ENCODE results near the gene CTNND2.

Gene CTNND2

DNA sequence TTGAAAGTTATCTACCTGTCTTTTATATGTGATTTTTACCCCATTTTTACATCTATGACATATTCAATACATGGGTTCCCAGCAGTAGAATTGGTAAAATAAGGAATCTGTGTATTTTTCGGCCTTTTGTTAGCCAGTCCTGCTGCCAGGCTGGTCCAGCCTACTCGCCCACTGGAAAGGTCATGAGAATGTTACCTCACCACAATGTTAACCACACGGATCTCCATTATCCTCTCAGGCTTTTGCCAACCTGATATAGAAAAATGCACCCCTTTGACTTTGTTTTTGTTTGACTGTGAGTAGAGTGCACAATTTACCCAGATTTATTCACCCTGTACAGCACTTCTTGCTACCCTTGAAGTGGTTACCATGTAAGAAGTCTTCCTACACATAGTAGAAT lies 167.2 kb downstream of the CTNND2 start:
- Histone ChIP-seq H3K4me3 (ENCODE audit: low read depth, low read length) (no peak overlapping the region), H3K9me3 (ENCODE audit: control insufficient read depth, insufficient read depth, low read depth, low read length) (no peaks in the 10 kb centered on the region), H3K4me1 (ENCODE audit: control insufficient read depth, insufficient read depth, low read length) (no peaks in the 10 kb centered on the region), H3K36me3 (ENCODE audit: control insufficient read depth in 2 of 2, insufficient read depth in 1 of 2, low read length in 2 of 2) (no peaks in the 10 kb centered on the region), H3K27ac (ENCODE audit: extremely low read depth, low read depth, low read length) (no peak overlapping the region)
- ChIA-PET CTCF (no interaction called here), POLR2A (no interaction called here)
- TF ChIP-seq ZFP37 (tag by site-specific recombination; IDR thresholded peaks at IDR 0.05) (no peak), ZNF530 (tag by site-specific recombination; IDR thresholded peaks at IDR 0.05; ENCODE audit: low read depth) (no peak), KLF9 (tag by site-specific recombination; IDR thresholded peaks at IDR 0.05; ENCODE audit: low read depth) (no peak), ZNF664 (tag by site-specific recombination; IDR thresholded peaks at IDR 0.05) (no peak), ZNF843 (tag by site-specific recombination; IDR thresholded peaks at IDR 0.05) (no peak), REPIN1 (tag by site-specific recombination; IDR thresholded peaks at IDR 0.05; ENCODE audit: low read depth) (no peak)
- TF ChIP-seq, protein P1, sequence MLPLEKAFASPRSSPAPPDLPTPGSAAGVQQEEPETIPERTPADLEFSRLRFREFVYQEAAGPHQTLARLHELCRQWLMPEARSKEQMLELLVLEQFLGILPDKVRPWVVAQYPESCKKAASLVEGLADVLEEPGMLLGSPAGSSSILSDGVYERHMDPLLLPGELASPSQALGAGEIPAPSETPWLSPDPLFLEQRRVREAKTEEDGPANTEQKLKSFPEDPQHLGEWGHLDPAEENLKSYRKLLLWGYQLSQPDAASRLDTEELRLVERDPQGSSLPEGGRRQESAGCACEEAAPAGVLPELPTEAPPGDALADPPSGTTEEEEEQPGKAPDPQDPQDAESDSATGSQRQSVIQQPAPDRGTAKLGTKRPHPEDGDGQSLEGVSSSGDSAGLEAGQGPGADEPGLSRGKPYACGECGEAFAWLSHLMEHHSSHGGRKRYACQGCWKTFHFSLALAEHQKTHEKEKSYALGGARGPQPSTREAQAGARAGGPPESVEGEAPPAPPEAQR (tag by site-specific recombination; IDR thresholded peaks at IDR 0.05) = no peak
- TF ChIP-seq, protein P2, sequence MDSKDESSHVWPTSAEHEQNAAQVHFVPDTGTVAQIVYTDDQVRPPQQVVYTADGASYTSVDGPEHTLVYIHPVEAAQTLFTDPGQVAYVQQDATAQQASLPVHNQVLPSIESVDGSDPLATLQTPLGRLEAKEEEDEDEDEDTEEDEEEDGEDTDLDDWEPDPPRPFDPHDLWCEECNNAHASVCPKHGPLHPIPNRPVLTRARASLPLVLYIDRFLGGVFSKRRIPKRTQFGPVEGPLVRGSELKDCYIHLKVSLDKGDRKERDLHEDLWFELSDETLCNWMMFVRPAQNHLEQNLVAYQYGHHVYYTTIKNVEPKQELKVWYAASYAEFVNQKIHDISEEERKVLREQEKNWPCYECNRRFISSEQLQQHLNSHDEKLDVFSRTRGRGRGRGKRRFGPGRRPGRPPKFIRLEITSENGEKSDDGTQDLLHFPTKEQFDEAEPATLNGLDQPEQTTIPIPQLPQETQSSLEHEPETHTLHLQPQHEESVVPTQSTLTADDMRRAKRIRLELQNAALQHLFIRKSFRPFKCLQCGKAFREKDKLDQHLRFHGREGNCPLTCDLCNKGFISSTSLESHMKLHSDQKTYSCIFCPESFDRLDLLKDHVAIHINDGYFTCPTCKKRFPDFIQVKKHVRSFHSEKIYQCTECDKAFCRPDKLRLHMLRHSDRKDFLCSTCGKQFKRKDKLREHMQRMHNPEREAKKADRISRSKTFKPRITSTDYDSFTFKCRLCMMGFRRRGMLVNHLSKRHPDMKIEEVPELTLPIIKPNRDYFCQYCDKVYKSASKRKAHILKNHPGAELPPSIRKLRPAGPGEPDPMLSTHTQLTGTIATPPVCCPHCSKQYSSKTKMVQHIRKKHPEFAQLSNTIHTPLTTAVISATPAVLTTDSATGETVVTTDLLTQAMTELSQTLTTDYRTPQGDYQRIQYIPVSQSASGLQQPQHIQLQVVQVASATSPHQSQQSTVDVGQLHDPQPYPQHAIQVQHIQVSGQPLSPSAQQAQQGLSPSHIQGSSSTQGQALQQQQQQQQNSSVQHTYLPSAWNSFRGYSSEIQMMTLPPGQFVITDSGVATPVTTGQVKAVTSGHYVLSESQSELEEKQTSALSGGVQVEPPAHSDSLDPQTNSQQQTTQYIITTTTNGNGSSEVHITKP (tag by site-specific recombination; IDR thresholded peaks at IDR 0.05) = no peak

DNA sequence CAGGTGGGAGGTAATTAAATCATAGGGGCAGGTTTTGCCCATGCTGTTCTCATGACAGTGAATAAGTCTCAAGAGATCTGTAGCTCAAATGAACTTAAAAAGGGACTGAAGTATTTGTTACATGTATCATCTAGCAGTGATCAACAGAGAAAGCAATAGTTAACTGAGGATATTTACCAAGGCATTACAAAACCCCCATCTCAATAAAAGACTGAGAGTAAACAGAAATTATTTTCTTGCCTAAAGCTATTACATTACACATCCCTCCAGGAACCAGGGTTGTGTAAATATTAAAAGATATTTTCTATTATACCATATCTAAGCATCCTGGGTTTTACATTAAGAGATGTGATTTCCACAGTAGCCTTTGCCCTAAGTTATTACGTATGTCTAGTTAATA lies 169.9 kb downstream of the CTNND2 start:
- Histone ChIP-seq H3K36me3 (ENCODE audit: control insufficient read depth in 2 of 2, insufficient read depth in 1 of 2, low read length in 2 of 2) (no peaks in the 10 kb centered on the region), H3K4me1 (ENCODE audit: control insufficient read depth, insufficient read depth, low read length) (no peaks in the 10 kb centered on the region), H3K9me3 (ENCODE audit: control insufficient read depth, insufficient read depth, low read depth, low read length) (no peaks in the 10 kb centered on the region), H3K27ac (ENCODE audit: extremely low read depth, low read depth, low read length) (no peak overlapping the region), H3K4me3 (ENCODE audit: low read depth, low read length) (no peak overlapping the region)
- TF ChIP-seq ZNF132 (tag by site-specific recombination; IDR thresholded peaks at IDR 0.05; ENCODE audit: borderline replicate concordance) (no peak), ZBTB7A (tag by site-specific recombination; IDR thresholded peaks at IDR 0.05; ENCODE audit: low read depth) (no peak), ZNF701 (tag by site-specific recombination; IDR thresholded peaks at IDR 0.05) (no peak), ZNF433 (tag by site-specific recombination; IDR thresholded peaks at IDR 0.05; ENCODE audit: low read depth) (no peak), ZNF133 (tag by site-specific recombination; IDR thresholded peaks at IDR 0.05) (no peak), ZNF114 (tag by site-specific recombination; IDR thresholded peaks at IDR 0.05) (no peak), BCL11A (tag by site-specific recombination; IDR thresholded peaks at IDR 0.05; ENCODE audit: low read depth) (no peak), ZNF530 (tag by site-specific recombination; IDR thresholded peaks at IDR 0.05; ENCODE audit: low read depth) (no peak), ZNF571 (tag by site-specific recombination; IDR thresholded peaks at IDR 0.05) (no peak)
- TF ChIP-seq, protein P3, sequence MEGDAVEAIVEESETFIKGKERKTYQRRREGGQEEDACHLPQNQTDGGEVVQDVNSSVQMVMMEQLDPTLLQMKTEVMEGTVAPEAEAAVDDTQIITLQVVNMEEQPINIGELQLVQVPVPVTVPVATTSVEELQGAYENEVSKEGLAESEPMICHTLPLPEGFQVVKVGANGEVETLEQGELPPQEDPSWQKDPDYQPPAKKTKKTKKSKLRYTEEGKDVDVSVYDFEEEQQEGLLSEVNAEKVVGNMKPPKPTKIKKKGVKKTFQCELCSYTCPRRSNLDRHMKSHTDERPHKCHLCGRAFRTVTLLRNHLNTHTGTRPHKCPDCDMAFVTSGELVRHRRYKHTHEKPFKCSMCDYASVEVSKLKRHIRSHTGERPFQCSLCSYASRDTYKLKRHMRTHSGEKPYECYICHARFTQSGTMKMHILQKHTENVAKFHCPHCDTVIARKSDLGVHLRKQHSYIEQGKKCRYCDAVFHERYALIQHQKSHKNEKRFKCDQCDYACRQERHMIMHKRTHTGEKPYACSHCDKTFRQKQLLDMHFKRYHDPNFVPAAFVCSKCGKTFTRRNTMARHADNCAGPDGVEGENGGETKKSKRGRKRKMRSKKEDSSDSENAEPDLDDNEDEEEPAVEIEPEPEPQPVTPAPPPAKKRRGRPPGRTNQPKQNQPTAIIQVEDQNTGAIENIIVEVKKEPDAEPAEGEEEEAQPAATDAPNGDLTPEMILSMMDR (tag by site-specific recombination; IDR thresholded peaks at IDR 0.05) = no peak
- TF ChIP-seq, protein P4, sequence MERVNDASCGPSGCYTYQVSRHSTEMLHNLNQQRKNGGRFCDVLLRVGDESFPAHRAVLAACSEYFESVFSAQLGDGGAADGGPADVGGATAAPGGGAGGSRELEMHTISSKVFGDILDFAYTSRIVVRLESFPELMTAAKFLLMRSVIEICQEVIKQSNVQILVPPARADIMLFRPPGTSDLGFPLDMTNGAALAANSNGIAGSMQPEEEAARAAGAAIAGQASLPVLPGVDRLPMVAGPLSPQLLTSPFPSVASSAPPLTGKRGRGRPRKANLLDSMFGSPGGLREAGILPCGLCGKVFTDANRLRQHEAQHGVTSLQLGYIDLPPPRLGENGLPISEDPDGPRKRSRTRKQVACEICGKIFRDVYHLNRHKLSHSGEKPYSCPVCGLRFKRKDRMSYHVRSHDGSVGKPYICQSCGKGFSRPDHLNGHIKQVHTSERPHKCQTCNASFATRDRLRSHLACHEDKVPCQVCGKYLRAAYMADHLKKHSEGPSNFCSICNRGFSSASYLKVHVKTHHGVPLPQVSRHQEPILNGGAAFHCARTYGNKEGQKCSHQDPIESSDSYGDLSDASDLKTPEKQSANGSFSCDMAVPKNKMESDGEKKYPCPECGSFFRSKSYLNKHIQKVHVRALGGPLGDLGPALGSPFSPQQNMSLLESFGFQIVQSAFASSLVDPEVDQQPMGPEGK (tag by site-specific recombination; IDR thresholded peaks at IDR 0.05) = no peak
- TF ChIP-seq, protein P5, sequence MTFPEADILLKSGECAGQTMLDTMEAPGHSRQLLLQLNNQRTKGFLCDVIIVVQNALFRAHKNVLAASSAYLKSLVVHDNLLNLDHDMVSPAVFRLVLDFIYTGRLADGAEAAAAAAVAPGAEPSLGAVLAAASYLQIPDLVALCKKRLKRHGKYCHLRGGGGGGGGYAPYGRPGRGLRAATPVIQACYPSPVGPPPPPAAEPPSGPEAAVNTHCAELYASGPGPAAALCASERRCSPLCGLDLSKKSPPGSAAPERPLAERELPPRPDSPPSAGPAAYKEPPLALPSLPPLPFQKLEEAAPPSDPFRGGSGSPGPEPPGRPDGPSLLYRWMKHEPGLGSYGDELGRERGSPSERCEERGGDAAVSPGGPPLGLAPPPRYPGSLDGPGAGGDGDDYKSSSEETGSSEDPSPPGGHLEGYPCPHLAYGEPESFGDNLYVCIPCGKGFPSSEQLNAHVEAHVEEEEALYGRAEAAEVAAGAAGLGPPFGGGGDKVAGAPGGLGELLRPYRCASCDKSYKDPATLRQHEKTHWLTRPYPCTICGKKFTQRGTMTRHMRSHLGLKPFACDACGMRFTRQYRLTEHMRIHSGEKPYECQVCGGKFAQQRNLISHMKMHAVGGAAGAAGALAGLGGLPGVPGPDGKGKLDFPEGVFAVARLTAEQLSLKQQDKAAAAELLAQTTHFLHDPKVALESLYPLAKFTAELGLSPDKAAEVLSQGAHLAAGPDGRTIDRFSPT (tag by site-specific recombination; IDR thresholded peaks at IDR 0.05) = no peak
- POLR2A ChIA-PET = no interaction called here
- CTCF ChIA-PET = no interaction called here
